HEK293 (cell line): ENCODE data around the gene PRPF6.

ENCODE experiments used
- CTCF ChIA-PET: fragments of 350-600 bp; formaldehyde crosslinking; extraction: SDS; loops from one replicate; lab custom pipeline; 2021; ENCODE audit warnings: antibody characterized with exemption; lab: Yijun Ruan, JAX
- POLR2A ChIA-PET: fragments of 300-600 bp; formaldehyde crosslinking; extraction: SDS; loops from one replicate; lab custom pipeline; 2020; ENCODE audit warnings: antibody characterized with exemption, inconsistent platforms; lab: Yijun Ruan, JAX
- H3K27ac ChIP-seq: fragments of 200-500 bp; sonication (Bioruptor generic); 2 replicates; pipeline ENCODE4 v1.5.1; 2014; ENCODE audit warnings: low read depth, low read length, control low read depth, inconsistent platforms; ENCODE audit errors: extremely low read depth
- H3K36me3 ChIP-seq, 2 experiments: fragments of 200-500 bp in 1 of 2; sonication (Bioruptor generic) in 1 of 2; 1 replicate in 1 of 2; 2 replicates in 1 of 2; pipeline ENCODE4 v1.5.1; 2014 to 2017; ENCODE audit warnings: inconsistent platforms in 2 of 2, low read length in 2 of 2; ENCODE audit not compliant: control insufficient read depth in 2 of 2, insufficient read depth in 1 of 2
- H3K4me1 ChIP-seq: fragments of 200-500 bp; sonication (Bioruptor generic); 2 replicates; pipeline ENCODE4 v1.5.1; 2014; ENCODE audit warnings: mild to moderate bottlenecking, low read length, inconsistent platforms; ENCODE audit not compliant: control insufficient read depth, insufficient read depth
- H3K4me3 ChIP-seq: 2 replicates; pipeline ENCODE4 v1.5.1; 2011; ENCODE audit warnings: low read depth, mild to moderate bottlenecking, control low read depth, low read length, moderate library complexity
- H3K9me3 ChIP-seq: fragments of 200-500 bp; sonication (Bioruptor generic); 2 replicates; pipeline ENCODE4 v1.5.1; 2014; ENCODE audit warnings: low read depth, low read length, inconsistent platforms; ENCODE audit not compliant: control insufficient read depth, insufficient read depth
- BCL11A ChIP-seq: fragments of 450-650 bp; formaldehyde crosslinking; IDR thresholded peaks from 2 replicates; pipeline ENCODE4 v1.5.1; 2016; ENCODE audit warnings: low read depth, missing biosample characterization, missing genetic modification characterization
- GLI4 ChIP-seq: fragments of 450-650 bp; formaldehyde crosslinking; IDR thresholded peaks from 2 replicates; pipeline ENCODE4 v1.5.1; 2016; ENCODE audit warnings: missing biosample characterization, missing genetic modification characterization
- HIC1 ChIP-seq: fragments of 450-650 bp; formaldehyde crosslinking; IDR thresholded peaks from 2 replicates; pipeline ENCODE4 v1.5.1; 2016; ENCODE audit warnings: missing biosample characterization, missing genetic modification characterization
- KLF9 ChIP-seq: fragments of 450-650 bp; formaldehyde crosslinking; IDR thresholded peaks from 2 replicates; pipeline ENCODE4 v1.5.1; 2016; ENCODE audit warnings: missing biosample characterization, missing genetic modification characterization, low read depth
- PRDM10 ChIP-seq: fragments of 450-650 bp; formaldehyde crosslinking; IDR thresholded peaks from 2 replicates; pipeline ENCODE4 v1.5.1; 2016; ENCODE audit warnings: missing biosample characterization, missing genetic modification characterization
- ZNF175 ChIP-seq: fragments of 450-650 bp; formaldehyde crosslinking; IDR thresholded peaks from 2 replicates; pipeline ENCODE4 v1.5.1; 2016; ENCODE audit warnings: missing biosample characterization, missing genetic modification characterization
- ZNF19 ChIP-seq: fragments of 450-650 bp; formaldehyde crosslinking; IDR thresholded peaks from 2 replicates; pipeline ENCODE4; 2016; ENCODE audit warnings: missing biosample characterization, missing genetic modification characterization, low read depth
- ZNF223 ChIP-seq: fragments of 450-650 bp; formaldehyde crosslinking; IDR thresholded peaks from 2 replicates; pipeline ENCODE4 v1.5.1; 2016; ENCODE audit warnings: missing biosample characterization, missing genetic modification characterization
- ZNF311 ChIP-seq: fragments of 450-650 bp; formaldehyde crosslinking; IDR thresholded peaks from 2 replicates; pipeline ENCODE4 v1.5.1; 2017; ENCODE audit warnings: missing biosample characterization, missing genetic modification characterization, borderline replicate concordance
- ZNF48 ChIP-seq: fragments of 450-650 bp; formaldehyde crosslinking; IDR thresholded peaks from 2 replicates; pipeline ENCODE4 v1.5.1; 2016; ENCODE audit warnings: missing biosample characterization, missing genetic modification characterization
- ZNF513 ChIP-seq: fragments of 450-650 bp; IDR thresholded peaks from 2 replicates; pipeline ENCODE4 v1.5.1; 2018; ENCODE audit warnings: missing biosample characterization, missing genetic modification characterization
- ZNF585B ChIP-seq: fragments of 450-650 bp; formaldehyde crosslinking; IDR thresholded peaks from 2 replicates; pipeline ENCODE4 v1.5.1; 2016; ENCODE audit warnings: missing biosample characterization, missing genetic modification characterization
- ZNF670 ChIP-seq: fragments of 450-650 bp; formaldehyde crosslinking; IDR thresholded peaks from 2 replicates; pipeline ENCODE4 v1.5.1; 2016; ENCODE audit warnings: missing biosample characterization, missing genetic modification characterization, low read depth
- ZNF701 ChIP-seq: fragments of 450-650 bp; formaldehyde crosslinking; IDR thresholded peaks from 2 replicates; pipeline ENCODE4 v1.5.1; 2016; ENCODE audit warnings: missing biosample characterization, missing genetic modification characterization

Gene PRPF6

GRCh38 chr20:63966944-63967322 is 14.0 kb upstream of the PRPF6 start:
- TF ChIP-seq ZNF311 (no peak), ZNF19 (tag by site-specific recombination) (no peak), BCL11A (tag by site-specific recombination) (no peak), PRDM10 (tag by site-specific recombination) (no peak)
- ChIA-PET POLR2A (interaction anchor here (2.7 kb wide), 1 partner anchor 10 kb away, joined by 12 read pairs; the partner anchor contains the start of gene UCKL1), CTCF (no interaction called here)
- Histone ChIP-seq H3K9me3 (no peaks in the 10 kb centered on the region), H3K4me3 (no peak overlapping the region), H3K4me1 (no peaks in the 10 kb centered on the region), H3K36me3 (peaks cover 0 to 56% of the 10 kb centered on the region in 2 experiments; a peak in 1 of 3 replicates), H3K27ac (no peak overlapping the region)

- Histone ChIP-seq H3K4me3 (no peak overlapping the region), H3K36me3 (peaks cover 0 to 50% of the 10 kb centered on the region in 2 experiments; a peak in 1 of 3 replicates), H3K4me1 (no peaks in the 10 kb centered on the region), H3K9me3 (no peaks in the 10 kb centered on the region), H3K27ac (no peak overlapping the region)
- TF ChIP-seq ZNF48 (tag by site-specific recombination), result no peak
- POLR2A ChIA-PET, result interaction anchor here (2.7 kb wide), 1 partner anchor 11 kb away, joined by 12 read pairs; the partner anchor contains the start of gene UCKL1
- CTCF ChIA-PET, result no interaction called here
These were observed 13.4 kb upstream of the PRPF6 start for GRCh38 chr20:63967330-63968135.

- TF ChIP-seq HIC1 (tag by site-specific recombination) (0 out of 2 replicates have a peak, but pooled peaks have one; percentile 42), ZNF513 (tag by site-specific recombination) (peak; percentile 51), ZNF585B (no peak), ZNF701 (tag by site-specific recombination) (no peak), ZNF223 (no peak), KLF9 (tag by site-specific recombination) (peak; percentile 15; the same call in 1 of the 2 replicates), ZNF670 (tag by site-specific recombination) (no peak), GLI4 (tag by site-specific recombination) (no peak), ZNF175 (tag by site-specific recombination) (no peak)
- TF ChIP-seq, all 188 proteins: peak for 3
- H3K36me3 ChIP-seq, result peaks cover 0 to 42% of the 10 kb centered on the region in 2 experiments; a peak in 1 of 3 replicates
- peak overlapping the region; percentile 52 for H3K4me3 ChIP-seq
- peak overlapping the region; percentile 88; the same call in 1 of the 2 replicates for H3K27ac ChIP-seq
- POLR2A ChIA-PET, result interaction anchor here (1.0 to 2.7 kb wide), 2 partner anchors 11 to 103 kb away, joined by 3 to 12 read pairs; partner anchors contain the start of genes TPD52L2 and UCKL1
- H3K9me3 ChIP-seq, result no peaks in the 10 kb centered on the region
- no peaks in the 10 kb centered on the region for H3K4me1 ChIP-seq
- CTCF ChIA-PET, result no interaction called here
These were observed 12.6 kb upstream of the PRPF6 start for GRCh38 chr20:63968136-63968927.
